Endothelial cell of umbilical vein (primary cell): ENCODE data around the gene PFKP. TPM values are rescaled to one million over a fixed set of nuclear protein-coding genes. Genes with fewer than 3 reads are reported as not detected.
"Not testable (repeated sequence)": the region's sequence is repeated elsewhere in the genome, so short reads cannot be mapped to it uniquely, and the experiment has no call there.

Experiments
- BruUV-seq: library from RNA; stranded (reverse); fragments of 400-500 nt; replicated peaks from 2 replicates; lab custom pipeline; 2021; lab: Mats Ljungman, UMichigan
- CTCF ChIA-PET: fragments of 300-600, 350-600 bp; sonication (Branson Sonifier 250); formaldehyde crosslinking; loops from one replicate; lab custom pipeline; 2021; ENCODE audit warnings: antibody characterized with exemption, inconsistent platforms; lab: Charles Lee
- POLR2A ChIA-PET: fragments of 300-600, 350-600 bp; sonication (Branson Sonifier 250); formaldehyde crosslinking; loops from one replicate; lab custom pipeline; 2021; ENCODE audit warnings: antibody characterized with exemption, inconsistent platforms; lab: Charles Lee
- DNase-seq: peaks from one replicate; pipeline ENCODE4 v3.0.0-alpha.2; 2011; ENCODE audit warnings: low read depth, low spot score
- FAIRE-seq: peaks from 2 replicates; lab custom pipeline; 2011; peaks lifted over from hg19 to GRCh38; lab: Jason Lieb, UNC
- H2AFZ ChIP-seq: 2 replicates; pipeline ENCODE4 v1.6.0; 2012; ENCODE audit warnings: low read depth, low read length, control low read depth, inconsistent platforms
- H3K27ac ChIP-seq: 2 replicates; pipeline ENCODE4 v1.5.1; 2011; ENCODE audit warnings: low read depth, mild to moderate bottlenecking, control low read depth, low read length, moderate library complexity; ENCODE audit not compliant: insufficient read depth
- H3K27me3 ChIP-seq, 2 experiments: 2 replicates each; pipeline versions ENCODE4 v1.6.0 to v1.6.1; 2011; ENCODE audit warnings: low read length in 2 of 2, mixed read lengths in 1 of 2; ENCODE audit not compliant: control insufficient read depth in 2 of 2, insufficient read depth in 2 of 2
- H3K36me3 ChIP-seq, 2 experiments: 2 replicates in 1 of 2; 3 replicates in 1 of 2; pipeline ENCODE4 v1.5.1; 2011; ENCODE audit warnings: low read length in 2 of 2, mild to moderate bottlenecking in 1 of 2, moderate library complexity in 1 of 2; ENCODE audit not compliant: control insufficient read depth in 2 of 2, insufficient read depth in 2 of 2; ENCODE audit errors: extremely low read depth in 1 of 2
- H3K4me1 ChIP-seq: 3 replicates; pipeline ENCODE4 v1.5.1; 2011; ENCODE audit warnings: mild to moderate bottlenecking, low read length; ENCODE audit not compliant: control insufficient read depth, insufficient read depth; ENCODE audit errors: extremely low read depth
- H3K4me2 ChIP-seq: 2 replicates; pipeline ENCODE4 v1.6.1; 2011; ENCODE audit warnings: low read length, control low read depth, mixed read lengths; ENCODE audit not compliant: insufficient read depth
- H3K4me3 ChIP-seq, 3 experiments: fragments of 200-600 bp in 1 of 3; sonication (generic), shearing (Covaris generic) in 1 of 3; replicated peaks in 1 of 3; 2 replicates each; pipeline ENCODE4 v1.5.1; 2011 to 2016; ENCODE audit warnings: control low read depth in 3 of 3, low read length in 3 of 3, mild to moderate bottlenecking in 2 of 3, inconsistent platforms in 1 of 3, low read depth in 1 of 3, moderate library complexity in 1 of 3; ENCODE audit not compliant: insufficient read depth in 1 of 3
- H3K79me2 ChIP-seq: 2 replicates; pipeline ENCODE4 v1.6.0; 2012; ENCODE audit warnings: low read length, inconsistent platforms; ENCODE audit not compliant: control insufficient read depth, insufficient read depth
- H3K9ac ChIP-seq: replicated peaks from 2 replicates; pipeline ENCODE3; 2011; ENCODE audit warnings: low read length, control low read depth; ENCODE audit not compliant: insufficient read depth; ENCODE audit errors: extremely low read depth
- H3K9me1 ChIP-seq: replicated peaks from 3 replicates; pipeline ENCODE4 v1.6.0; 2011; ENCODE audit warnings: mild to moderate bottlenecking, low read length; ENCODE audit not compliant: control insufficient read depth, insufficient read depth; ENCODE audit errors: extremely low read depth
- H3K9me3 ChIP-seq: replicated peaks from 2 replicates; pipeline ENCODE4 v1.5.1; 2012; ENCODE audit warnings: low read length, inconsistent platforms; ENCODE audit not compliant: control insufficient read depth, insufficient read depth
- H4K20me1 ChIP-seq: replicated peaks from 2 replicates; pipeline ENCODE3; 2011; ENCODE audit warnings: mild to moderate bottlenecking, low read length; ENCODE audit not compliant: control insufficient read depth, insufficient read depth; ENCODE audit errors: extremely low read depth
- JUN ChIP-seq: IDR thresholded peaks from 2 replicates; pipeline ENCODE4 v1.6.1; 2011; ENCODE audit warnings: borderline replicate concordance, low read depth; ENCODE audit not compliant: insufficient read length, insufficient read depth
- dilution Hi-C: fragments of 300-500 bp; cut with MboI; formaldehyde crosslinking; loops from one replicate; pipeline ENCODE4 v1.15.0; 2019; ENCODE audit warnings: low sequenced_read_pairs; ENCODE audit not compliant: extremely low pct_ligation_motif_present
- intact Hi-C: fragments of 100-400 bp; cut with micrococcal nuclease; formaldehyde crosslinking; loops from one replicate; pipeline ENCODE4 v1.10.0; 2022
- polyA plus RNA-seq, 4 experiments: library from polyadenylated mRNA; depleted of rRNA in 3 of 4; stranded (reverse) in 3 of 4; unstranded in 1 of 4; fragments of >200 nt; gene quantifications; 2 replicates each; pipeline versions ENCODE4 v1.2.1 to v1.2.3, GENCODE V29; 2011 to 2012; ENCODE audit warnings: missing spikeins in 1 of 4
- total RNA-seq: library from RNA; stranded (reverse); gene quantifications from 2 replicates; pipeline ENCODE4 v1.2.3, GENCODE V29; 2021

Gene PFKP
- total and polyA plus RNA-seq, 2 donors (not counting 3 experiments of a cell fraction or from before 2014, with no cell fraction given) = 185 to 359 TPM

- DNase-seq, dilution Hi-C loops, POLR2A ChIA-PET, H2AFZ ChIP-seq, H4K20me1 ChIP-seq, H3K4me2 ChIP-seq, intact Hi-C loops, BruUV-seq, H3K9me1 ChIP-seq, H3K27ac ChIP-seq, H3K4me3 ChIP-seq, H3K9me3 ChIP-seq, H3K9ac ChIP-seq, FAIRE-seq, H3K27me3 ChIP-seq, CTCF ChIA-PET: not testable (repeated sequence)
- Histone ChIP-seq H3K79me2 (peaks cover 38% of the 10 kb centered on the region), H3K4me1 (peaks cover 14% of the 10 kb centered on the region), H3K36me3 (peaks cover 29 to 51% of the 10 kb centered on the region in 2 experiments)
Observed at GRCh38 chr10:3106328-3106727, 39.0 kb downstream of the PFKP start.

- peaks cover 33% of the 10 kb centered on the region for H3K79me2 ChIP-seq
- no peak overlapping the region for H3K4me2 ChIP-seq
- dilution Hi-C loops = no loop called here
- DNase-seq (no peak), FAIRE-seq (no peak)
- no peaks in the 10 kb centered on the region for H3K27me3 ChIP-seq
- ChIA-PET POLR2A (no interaction called here), CTCF (no interaction called here)
- H3K9me3 ChIP-seq = no peaks in the 10 kb centered on the region
- H2AFZ ChIP-seq = no peak overlapping the region
- intact Hi-C loops = no loop called here
- no peak overlapping the region for H3K27ac ChIP-seq
- no peak overlapping the region for H3K4me3 ChIP-seq
- H3K4me1 ChIP-seq = peaks cover 14% of the 10 kb centered on the region
- H4K20me1 ChIP-seq = no peaks in the 10 kb centered on the region
- peaks cover 27 to 50% of the 10 kb centered on the region in 2 experiments for H3K36me3 ChIP-seq
- H3K9me1 ChIP-seq = no peaks in the 10 kb centered on the region
- no peak for TF ChIP-seq JUN
- H3K9ac ChIP-seq = no peak overlapping the region
- BruUV-seq = no TSS peak
Observed at GRCh38 chr10:3106928-3107425, 39.6 kb downstream of the PFKP start.
